ENCODE data around the gene PITX1.
"Not testable (repeated sequence)": the region's sequence is repeated elsewhere in the genome, so short reads cannot be mapped to it uniquely, and the experiment has no call there.

Gene PITX1

DNA sequence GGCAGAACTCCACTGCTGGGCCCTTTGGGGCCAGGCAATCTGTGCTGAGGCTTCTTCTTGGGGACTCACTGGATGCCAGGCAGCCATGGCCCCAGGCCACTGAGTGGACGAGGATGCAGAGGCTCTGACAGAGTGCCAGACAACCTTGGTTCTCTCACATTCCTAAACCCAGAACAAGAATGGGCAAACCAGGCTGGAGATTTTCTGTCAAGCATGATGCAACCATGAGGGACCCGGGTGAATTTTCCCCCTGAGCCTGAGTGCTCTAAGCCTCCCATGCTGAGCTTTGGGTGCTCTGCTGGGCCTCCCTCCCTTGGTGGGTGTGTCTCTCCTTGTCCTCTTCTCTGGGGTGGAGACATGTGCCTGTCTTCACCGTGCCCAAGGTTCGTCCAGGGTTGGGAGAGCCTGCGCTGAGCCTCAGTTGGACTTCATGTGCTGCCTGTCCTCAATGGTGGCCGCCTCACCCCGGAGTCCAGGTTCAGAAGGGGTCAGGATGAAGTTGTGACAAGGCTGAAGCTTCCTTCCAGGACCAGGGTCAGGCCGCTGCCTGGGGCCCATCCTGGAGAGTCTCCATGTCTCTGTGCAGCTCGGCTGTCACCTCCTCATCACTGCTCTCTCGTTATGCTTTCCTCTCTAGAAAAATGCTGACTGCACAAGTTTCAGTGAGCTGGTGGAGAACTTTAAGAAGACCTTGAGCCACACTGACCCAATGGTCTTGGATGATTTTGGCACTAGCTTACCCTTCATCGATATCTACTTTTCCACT, 24.1 kb downstream of the PITX1 start:
- no peak for DNase-seq (ENCODE audit: low read depth)

DNA sequence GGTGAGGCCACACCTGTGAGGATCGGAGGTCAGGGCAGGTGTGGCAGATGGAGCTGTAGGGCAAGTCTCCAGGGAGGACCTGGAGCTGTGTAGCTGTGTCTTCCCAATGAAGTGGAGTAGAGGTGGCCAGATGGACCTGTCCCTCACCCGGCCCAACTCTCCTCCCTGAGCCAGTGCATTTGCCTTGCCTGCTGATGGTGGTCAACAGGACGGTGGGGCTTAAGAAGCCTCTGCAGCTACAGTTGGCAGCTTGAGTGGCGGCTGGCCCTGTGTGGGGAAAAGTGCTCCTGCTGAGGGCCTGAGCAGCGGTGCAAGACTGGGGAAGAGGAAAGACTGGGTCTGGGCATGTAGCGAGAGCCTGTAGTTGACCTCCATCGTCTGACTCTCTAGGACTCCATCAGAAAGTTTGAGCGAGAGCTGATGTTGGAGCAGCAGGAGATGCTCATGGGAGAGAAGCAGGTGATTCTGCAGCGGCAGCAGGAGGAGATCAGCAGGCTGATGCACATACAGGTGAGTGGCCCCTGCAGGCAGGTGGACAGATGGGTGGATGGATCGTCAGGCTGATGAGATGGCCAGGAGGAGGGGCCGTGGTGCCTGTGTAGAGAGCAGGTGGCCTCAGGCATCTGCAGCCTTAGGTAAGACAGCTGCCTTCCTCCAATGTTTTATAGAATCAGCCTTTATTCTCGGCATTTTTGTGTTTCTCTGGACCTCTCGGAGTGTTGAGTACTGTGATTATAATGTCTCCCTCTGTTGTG, 24.9 kb downstream of the PITX1 start:
- DNase-seq (ENCODE audit: low read depth): no peak

- no peak for DNase-seq (ENCODE audit: low read depth)
Observed at GRCh38 chr5:135008556-135008955, 25.5 kb downstream of the PITX1 start.

GRCh38 chr5:135007749-135008363, 26.2 kb downstream of the PITX1 start:
- DNase-seq (ENCODE audit: low read depth): no peak

GRCh38 chr5:135007305-135007704, 26.7 kb downstream of the PITX1 start:
- no peak for DNase-seq (ENCODE audit: low read depth)

GRCh38 chr5:135005076-135005475, 29.0 kb downstream of the PITX1 start:
- no peak for DNase-seq (ENCODE audit: low read depth)

DNA sequence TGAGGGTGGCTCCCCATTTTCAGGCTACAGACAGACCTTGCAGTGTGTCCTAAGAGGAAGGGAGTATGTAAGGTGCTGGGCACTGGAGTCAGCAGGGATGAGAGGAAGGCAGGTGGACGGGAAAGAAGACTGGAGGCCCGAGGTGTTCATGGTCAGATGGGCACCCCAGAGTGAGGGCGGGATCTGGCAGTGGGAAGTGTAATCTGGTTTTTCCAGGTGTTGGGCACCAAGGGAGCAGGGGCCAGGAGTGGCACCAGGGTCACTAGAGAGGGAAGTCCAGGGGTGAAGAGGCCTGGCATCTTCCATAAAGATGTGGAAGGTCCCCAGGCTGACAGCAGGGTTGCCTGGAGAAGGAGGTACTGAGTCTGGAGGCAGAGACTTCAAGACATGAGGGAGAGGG, 29.7 kb downstream of the PITX1 start:
- DNase-seq (ENCODE audit: low read depth): no peak

- not testable (repeated sequence) for DNase-seq (ENCODE audit: low read depth)
Observed at GRCh38 chr5:134998068-134998467, 36.0 kb downstream of the PITX1 start.

GRCh38 chr5:134997015-134997414, 37.0 kb downstream of the PITX1 start:
- no peak for DNase-seq (ENCODE audit: low read depth)

DNA sequence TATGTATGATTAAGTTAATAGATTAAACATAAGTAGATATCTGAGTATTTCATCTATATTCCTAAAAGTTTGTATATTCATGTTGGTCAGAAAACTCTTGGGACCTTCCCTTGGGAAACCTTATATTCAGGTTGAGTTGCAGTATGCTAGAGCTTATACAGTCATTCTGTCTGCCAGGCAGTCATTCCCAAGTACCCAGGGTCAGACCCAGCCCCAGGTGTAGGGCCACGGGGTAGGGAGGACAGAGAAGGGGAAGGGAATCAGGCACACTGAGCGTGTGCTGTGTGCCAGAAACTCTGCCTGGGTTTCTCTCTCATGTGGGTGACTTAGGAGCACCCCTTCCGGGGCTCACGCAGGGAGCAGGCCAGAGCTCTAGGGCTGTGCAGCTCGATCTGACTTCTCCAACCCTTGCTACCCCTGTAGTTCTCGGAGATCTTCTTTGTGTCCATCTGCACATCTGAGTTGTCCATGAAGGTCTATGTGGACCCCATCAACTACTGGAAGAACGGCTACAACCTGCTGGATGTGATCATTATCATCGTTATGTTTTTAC, 38.1 kb downstream of the PITX1 start:
- DNase-seq (ENCODE audit: low read depth): no peak

- no peak for DNase-seq (ENCODE audit: low read depth)
Observed at GRCh38 chr5:134994560-134995156, 39.4 kb downstream of the PITX1 start.

DNA sequence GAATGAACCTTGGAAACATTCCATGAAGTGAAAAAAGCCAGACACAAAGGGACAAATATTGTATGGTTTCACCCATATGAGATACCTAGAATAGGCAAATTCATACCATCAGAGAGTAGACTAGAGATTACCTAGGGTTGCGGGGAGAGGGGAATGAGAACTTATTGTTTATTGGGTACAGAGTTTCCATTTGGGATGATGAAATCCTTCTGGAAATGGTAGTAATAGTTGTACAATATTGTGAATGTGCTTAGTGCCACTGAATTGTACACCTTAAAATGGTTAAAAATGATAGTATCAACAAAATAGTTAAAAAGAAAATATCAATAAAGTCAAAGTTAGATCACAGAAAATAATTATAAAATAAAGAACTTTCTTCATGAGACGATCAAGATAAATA, 40.9 kb downstream of the PITX1 start:
- no peak for DNase-seq (ENCODE audit: low read depth)

- DNase-seq (ENCODE audit: low read depth): no peak
Observed at GRCh38 chr5:134992148-134992547, 41.9 kb downstream of the PITX1 start.

DNA sequence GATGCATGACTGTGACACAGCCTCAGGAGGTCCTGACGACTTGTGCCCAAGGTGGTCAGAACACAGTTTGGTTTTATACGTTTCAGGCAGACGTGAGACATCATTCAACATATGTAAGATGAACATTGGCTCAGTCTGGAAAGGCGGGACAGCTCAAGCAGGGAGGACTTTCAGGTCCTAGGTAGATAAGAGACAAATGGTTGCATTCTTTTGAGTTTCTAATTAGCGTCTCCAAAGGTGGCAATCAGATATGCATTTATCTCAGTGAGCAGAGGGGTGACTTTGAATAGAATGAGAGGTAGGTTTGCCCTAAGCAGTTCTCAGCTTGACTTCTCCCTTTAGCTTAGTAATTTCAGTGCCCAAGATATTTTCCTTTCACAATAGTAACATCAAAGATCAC, 43.8 kb downstream of the PITX1 start:
- not testable (repeated sequence) for DNase-seq (ENCODE audit: low read depth)

DNA sequence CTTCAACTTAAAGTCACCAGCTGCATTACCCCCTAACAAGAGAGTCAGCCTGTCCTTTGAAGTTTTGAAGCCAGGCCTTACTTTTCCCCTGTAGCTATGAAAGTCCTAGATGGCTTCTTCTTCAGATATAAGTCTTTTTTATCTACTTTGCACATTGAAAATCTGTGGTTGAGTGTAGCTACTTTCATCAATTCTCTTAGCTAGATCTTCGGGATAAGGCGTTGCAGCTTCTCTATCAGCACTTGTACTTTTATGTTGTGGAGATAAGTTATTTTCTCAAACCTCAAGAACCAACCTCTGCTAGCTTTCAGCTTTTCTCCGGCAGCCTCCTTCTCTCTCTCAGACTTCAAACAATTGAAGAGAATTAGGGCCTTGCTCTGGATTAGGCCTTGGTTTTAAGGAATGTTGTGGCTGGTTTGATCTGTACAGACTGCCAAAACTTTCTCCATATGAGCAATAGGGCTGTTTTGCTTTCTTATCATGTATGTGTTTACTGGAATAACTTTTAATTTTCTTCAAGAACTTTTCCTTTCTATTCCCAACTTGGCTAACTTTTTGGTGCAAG, 44.7 kb downstream of the PITX1 start:
- no peak for DNase-seq (ENCODE audit: low read depth)

- no peak for DNase-seq (ENCODE audit: low read depth)
Observed at GRCh38 chr5:134982230-134982629, 51.8 kb downstream of the PITX1 start.

DNA sequence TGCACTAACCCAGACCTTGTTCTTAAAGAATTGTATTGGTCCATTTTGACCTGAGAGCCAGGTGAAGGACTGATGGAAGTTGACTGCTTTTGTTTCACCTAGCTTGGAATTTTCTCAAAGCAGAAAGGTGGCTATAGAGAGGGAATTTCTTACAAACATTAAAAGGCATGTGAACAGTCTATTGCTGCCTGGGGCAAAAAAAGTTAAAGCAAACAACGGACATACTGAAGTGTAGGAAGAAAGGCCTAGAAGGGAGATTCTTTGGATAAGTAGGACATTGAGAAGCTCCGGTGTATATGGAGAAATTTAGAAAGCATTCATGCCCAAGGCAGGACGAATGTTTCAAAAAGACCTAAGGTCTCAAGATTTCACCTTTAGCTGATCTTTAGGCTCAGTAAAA, 54.6 kb downstream of the PITX1 start:
- DNase-seq (ENCODE audit: low read depth): no peak
